WI38 (cell line): ENCODE data around the gene CD300H.

Source experiments
- H3K4me3 ChIP-seq: 2 replicates; pipeline ENCODE4 v1.5.1; 2011; ENCODE audit warnings: low read depth, mild to moderate bottlenecking, control low read depth, low read length
- TF ChIP-seq, protein P1 (sequence below): IDR thresholded peaks from 2 replicates; pipeline ENCODE4 v1.5.1; 2012; ENCODE audit warnings: low read depth, mild to moderate bottlenecking, control low read depth, low read length

The CD300H gene

DNA sequence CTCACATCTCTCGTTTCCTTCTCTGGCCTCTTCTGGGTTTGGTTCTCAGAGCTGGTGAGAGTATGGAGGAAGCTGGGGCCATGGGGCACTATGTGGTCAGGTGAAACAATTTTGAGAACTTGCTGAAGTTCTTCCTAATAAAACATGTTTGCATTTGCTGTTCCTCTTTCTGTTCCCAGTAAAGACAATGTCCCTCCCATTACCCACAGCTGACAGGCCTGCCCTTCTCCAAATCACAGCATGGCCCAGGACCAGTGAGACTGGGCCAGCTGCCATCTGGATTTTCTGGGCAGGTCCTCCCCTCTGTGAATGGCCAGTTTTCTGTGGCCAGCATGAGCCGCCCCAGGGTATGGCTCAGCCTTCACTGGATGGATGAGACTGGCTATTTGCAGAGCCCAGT is at the start of gene CD300H:
CD300H (minus strand) TSS at position 113 of the 400 bp plus-strand sequence.
- H3K4me3 ChIP-seq, result no peak within 1 kb of the TSS
- TF ChIP-seq, protein P1, sequence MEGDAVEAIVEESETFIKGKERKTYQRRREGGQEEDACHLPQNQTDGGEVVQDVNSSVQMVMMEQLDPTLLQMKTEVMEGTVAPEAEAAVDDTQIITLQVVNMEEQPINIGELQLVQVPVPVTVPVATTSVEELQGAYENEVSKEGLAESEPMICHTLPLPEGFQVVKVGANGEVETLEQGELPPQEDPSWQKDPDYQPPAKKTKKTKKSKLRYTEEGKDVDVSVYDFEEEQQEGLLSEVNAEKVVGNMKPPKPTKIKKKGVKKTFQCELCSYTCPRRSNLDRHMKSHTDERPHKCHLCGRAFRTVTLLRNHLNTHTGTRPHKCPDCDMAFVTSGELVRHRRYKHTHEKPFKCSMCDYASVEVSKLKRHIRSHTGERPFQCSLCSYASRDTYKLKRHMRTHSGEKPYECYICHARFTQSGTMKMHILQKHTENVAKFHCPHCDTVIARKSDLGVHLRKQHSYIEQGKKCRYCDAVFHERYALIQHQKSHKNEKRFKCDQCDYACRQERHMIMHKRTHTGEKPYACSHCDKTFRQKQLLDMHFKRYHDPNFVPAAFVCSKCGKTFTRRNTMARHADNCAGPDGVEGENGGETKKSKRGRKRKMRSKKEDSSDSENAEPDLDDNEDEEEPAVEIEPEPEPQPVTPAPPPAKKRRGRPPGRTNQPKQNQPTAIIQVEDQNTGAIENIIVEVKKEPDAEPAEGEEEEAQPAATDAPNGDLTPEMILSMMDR, result no peak

DNA sequence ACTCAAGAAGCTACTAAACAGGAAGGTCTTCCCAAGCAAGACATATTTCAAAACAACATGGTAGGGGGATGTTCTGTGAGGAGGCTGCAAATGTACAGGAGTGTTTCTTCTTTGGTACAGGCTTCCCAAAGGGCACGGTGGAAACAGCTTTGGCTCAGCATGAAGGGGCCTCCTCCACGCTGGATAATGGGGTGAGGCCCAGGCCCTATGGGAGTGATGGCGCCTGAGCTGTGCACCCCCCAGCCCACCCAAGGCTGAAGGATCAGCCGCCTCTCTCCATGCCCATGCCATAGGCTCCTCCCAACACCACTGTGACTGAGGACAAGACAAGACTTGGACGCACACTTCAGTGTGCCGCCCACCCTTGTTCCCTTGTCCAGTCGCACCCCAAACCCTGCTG is 49.4 kb upstream of the CD300H start:
- TF ChIP-seq, protein P1, result no peak
- no peak overlapping the region for H3K4me3 ChIP-seq

DNA sequence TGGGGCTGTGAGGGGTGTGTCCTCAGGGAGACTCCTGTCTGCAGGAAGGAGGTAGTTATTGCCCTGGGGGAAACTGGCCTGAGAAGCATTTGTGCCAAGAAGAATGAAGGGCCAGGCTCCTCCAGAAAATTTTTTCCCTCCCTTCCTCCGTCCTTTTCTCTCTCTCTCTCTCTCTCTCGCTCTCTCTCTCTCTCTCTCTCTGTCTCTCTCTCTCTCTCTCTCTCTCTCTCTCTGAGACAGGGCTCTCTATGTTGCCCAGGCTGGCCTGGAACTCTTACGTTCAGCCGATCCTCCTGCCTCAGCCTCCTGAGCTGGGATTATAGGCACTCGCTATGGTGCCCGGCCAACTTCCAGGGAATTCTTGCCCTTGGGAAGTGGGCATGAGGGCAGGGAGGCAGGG is 44.7 kb upstream of the CD300H start:
- no peak overlapping the region for H3K4me3 ChIP-seq
- TF ChIP-seq, protein P1, result no peak

DNA sequence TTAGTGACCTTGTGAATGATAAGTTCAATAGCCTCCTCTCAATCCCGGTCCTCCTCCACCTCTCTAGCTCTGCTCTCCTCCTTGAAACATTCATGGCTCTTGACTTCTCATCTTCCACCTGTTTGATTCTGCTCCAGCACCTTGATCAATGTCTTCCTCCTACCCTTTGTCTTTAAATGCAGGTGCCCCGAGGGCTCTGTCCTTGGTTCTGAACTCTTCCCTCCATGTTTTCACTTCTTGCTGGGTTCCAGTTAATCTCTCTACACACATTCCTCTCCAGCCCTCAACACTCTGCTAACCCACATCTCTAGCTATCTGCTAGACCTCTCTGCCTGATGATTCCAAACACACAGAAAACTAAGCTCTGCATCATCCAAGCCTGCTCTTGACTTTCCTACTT is 42.8 kb upstream of the CD300H start:
- no peak overlapping the region for H3K4me3 ChIP-seq
- TF ChIP-seq, protein P1, result no peak

DNA sequence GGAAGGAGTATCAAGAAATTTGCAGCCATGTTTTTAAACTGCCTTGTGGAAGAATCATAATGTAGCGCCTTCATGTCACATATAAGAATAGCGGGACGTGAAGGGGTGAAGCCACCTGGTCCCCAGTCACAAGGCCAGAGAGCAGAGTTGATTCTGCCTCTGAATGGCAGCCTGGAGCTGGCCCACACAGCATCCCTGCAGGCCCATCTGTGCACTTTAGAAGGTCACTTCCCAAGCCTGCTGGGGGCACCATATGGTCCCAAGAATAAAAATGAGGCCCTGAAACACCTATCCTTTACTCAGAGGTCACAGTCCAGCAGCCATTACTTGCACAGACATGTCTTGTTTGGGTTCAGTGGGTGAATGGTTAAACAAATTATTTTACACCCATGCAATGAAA is 41.2 kb upstream of the CD300H start:
- no peak overlapping the region for H3K4me3 ChIP-seq
- TF ChIP-seq, protein P1, result no peak

DNA sequence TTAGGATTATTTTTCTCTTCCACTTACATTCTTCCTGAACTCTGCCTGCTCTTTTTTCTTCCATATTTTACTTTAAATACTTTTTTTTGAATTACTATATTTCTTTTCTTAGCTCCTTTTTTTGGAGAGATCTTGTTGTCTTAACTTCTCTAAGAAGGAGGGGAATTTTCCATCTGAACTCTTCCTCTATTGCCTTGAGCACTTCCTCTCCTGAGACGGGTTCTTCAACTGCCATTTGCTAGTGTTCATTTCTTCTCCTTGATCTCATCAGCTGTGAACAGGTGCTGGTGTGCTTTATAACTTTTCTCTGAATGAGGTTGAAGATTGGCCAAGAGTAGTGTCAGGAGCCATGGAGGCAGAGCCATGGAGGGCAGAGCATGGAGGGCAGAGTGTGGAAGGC is 39.9 kb upstream of the CD300H start:
- TF ChIP-seq, protein P1, result no peak

DNA sequence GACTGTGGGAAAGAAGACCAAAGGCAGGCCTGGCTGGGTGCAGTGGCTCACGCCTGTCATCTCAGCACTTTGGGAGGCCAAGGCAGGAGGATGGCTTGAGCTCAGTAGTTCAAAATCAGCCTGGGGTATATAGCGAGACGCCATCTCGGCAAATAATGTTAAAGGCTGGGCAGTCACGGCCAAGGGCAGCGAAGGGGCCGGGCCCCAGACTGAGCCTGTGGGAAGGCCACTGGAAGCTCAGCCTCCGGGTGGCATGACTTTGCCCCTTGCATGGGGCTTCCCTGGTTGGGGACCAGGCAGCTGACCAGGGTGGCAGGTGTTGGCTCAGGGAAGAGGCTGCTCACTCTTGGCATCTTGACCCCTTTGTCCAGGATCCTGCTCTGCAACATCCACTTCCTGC is 38.7 kb upstream of the CD300H start:
- TF ChIP-seq, protein P1, result no peak
- no peak overlapping the region for H3K4me3 ChIP-seq

More for the DNA sequence above, 39.9 kb upstream of the CD300H start:
- H3K4me3 ChIP-seq, result no peak overlapping the region
